Esophagus muscularis mucosa (tissue), 3 donors: ENCODE results near the gene HAUS7.

Experiments used
- POLR2AphosphoS5 ChIP-seq, 2 donors: sonication (generic); formaldehyde crosslinking; IDR thresholded peaks; one replicate each; pipeline ENCODE4 v1.6.1; 2017; ENCODE audit warnings: antibody characterized with exemption in 2 of 2
- TF ChIP-seq, protein P1 (sequence below), 3 experiments: fragments of 200-600 bp in 2 of 3; fragments of 450-650 bp in 1 of 3; sonication (generic) in 2 of 3; IDR thresholded peaks; one replicate each; pipeline ENCODE4 v1.5.1; 2017 to 2019; ENCODE audit warnings: antibody characterized with exemption in 3 of 3, mild to moderate bottlenecking in 2 of 3, moderate library complexity in 1 of 3

- TF ChIP-seq, protein P1, sequence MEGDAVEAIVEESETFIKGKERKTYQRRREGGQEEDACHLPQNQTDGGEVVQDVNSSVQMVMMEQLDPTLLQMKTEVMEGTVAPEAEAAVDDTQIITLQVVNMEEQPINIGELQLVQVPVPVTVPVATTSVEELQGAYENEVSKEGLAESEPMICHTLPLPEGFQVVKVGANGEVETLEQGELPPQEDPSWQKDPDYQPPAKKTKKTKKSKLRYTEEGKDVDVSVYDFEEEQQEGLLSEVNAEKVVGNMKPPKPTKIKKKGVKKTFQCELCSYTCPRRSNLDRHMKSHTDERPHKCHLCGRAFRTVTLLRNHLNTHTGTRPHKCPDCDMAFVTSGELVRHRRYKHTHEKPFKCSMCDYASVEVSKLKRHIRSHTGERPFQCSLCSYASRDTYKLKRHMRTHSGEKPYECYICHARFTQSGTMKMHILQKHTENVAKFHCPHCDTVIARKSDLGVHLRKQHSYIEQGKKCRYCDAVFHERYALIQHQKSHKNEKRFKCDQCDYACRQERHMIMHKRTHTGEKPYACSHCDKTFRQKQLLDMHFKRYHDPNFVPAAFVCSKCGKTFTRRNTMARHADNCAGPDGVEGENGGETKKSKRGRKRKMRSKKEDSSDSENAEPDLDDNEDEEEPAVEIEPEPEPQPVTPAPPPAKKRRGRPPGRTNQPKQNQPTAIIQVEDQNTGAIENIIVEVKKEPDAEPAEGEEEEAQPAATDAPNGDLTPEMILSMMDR (IDR thresholded peaks at IDR 0.05): no peak
- TF ChIP-seq POLR2AphosphoS5 (IDR thresholded peaks at IDR 0.05): no peak
Observed at GRCh38 chrX:153446950-153447580, 23.3 kb downstream of the HAUS7 start.
